OCI-LY7 (cell line): ENCODE data around the gene CENPQ. TPM values are rescaled to one million over a fixed set of nuclear protein-coding genes. Genes with fewer than 3 reads are reported as not detected.

Experiments used
- BruUV-seq: library from RNA; stranded (reverse); fragments of 400-500 nt; replicated peaks from 2 replicates; lab custom pipeline; 2021; lab: Mats Ljungman, UMichigan
- CTCF ChIA-PET: fragments of 300-600 bp; sonication (Branson Sonifier 250); formaldehyde crosslinking; loops from one replicate; lab custom pipeline; 2022; ENCODE audit warnings: antibody characterized with exemption; ENCODE audit not compliant: unreplicated experiment; lab: Charles Lee
- POLR2A ChIA-PET: fragments of 300-600 bp; sonication (Branson Sonifier 250); formaldehyde crosslinking; loops from one replicate; lab custom pipeline; 2022; ENCODE audit warnings: antibody characterized with exemption; lab: Charles Lee
- DNase-seq: peaks from one replicate; pipeline ENCODE4 v3.0.0-alpha.2; 2015; ENCODE audit warnings: low spot score
- H2AFZ ChIP-seq: fragments of 200-600 bp; sonication (generic), shearing (Covaris generic); 2 replicates; pipeline ENCODE4 v1.6.1; 2014; ENCODE audit warnings: mild to moderate bottlenecking, antibody characterized with exemption, low read length, moderate library complexity
- H3K27ac ChIP-seq: fragments of 200-600 bp; sonication (generic); 2 replicates; pipeline ENCODE4 v1.5.1; 2014; ENCODE audit warnings: mixed run types, low read depth, mild to moderate bottlenecking, moderate library complexity, low read length, inconsistent platforms; ENCODE audit not compliant: poor library complexity, severe bottlenecking
- H3K36me3 ChIP-seq: fragments of 200-600 bp; sonication (generic); 2 replicates; pipeline ENCODE4 v1.6.1; 2014; ENCODE audit warnings: mild to moderate bottlenecking, antibody characterized with exemption, low read length, moderate library complexity, mixed read lengths; ENCODE audit not compliant: insufficient read depth
- H3K4me1 ChIP-seq: fragments of 200-600 bp; sonication (generic); 2 replicates; pipeline ENCODE4 v1.5.1; 2014; ENCODE audit warnings: mild to moderate bottlenecking, low read length; ENCODE audit not compliant: insufficient read depth, poor library complexity, severe bottlenecking
- H3K4me2 ChIP-seq: fragments of 200-600 bp; sonication (generic); 2 replicates; pipeline ENCODE4 v1.6.1; 2014; ENCODE audit warnings: mild to moderate bottlenecking, low read length
- H3K4me3 ChIP-seq: fragments of 200-600 bp; sonication (generic); 2 replicates; pipeline ENCODE4 v1.5.1; 2014; ENCODE audit warnings: mild to moderate bottlenecking, low read depth, low read length; ENCODE audit not compliant: poor library complexity, severe bottlenecking
- H3K79me2 ChIP-seq: fragments of 200-600 bp; sonication (generic); 2 replicates; pipeline ENCODE4 v1.6.1; 2016; ENCODE audit warnings: low read depth, mild to moderate bottlenecking, low read length, moderate library complexity, mixed read lengths; ENCODE audit not compliant: insufficient read depth
- H3K9me2 ChIP-seq: fragments of 200-600 bp; sonication (generic); 2 replicates; pipeline ENCODE4 v1.6.1; 2016; ENCODE audit warnings: mild to moderate bottlenecking, low read length, mixed read lengths; ENCODE audit not compliant: insufficient read depth
- H3K9me3 ChIP-seq: fragments of 200-600 bp; sonication (generic); 2 replicates; pipeline ENCODE4 v1.6.1; 2014; ENCODE audit warnings: mild to moderate bottlenecking, mixed run types, low read length, mixed read lengths
- H4K20me1 ChIP-seq: fragments of 200-600 bp; sonication (generic); 2 replicates; pipeline ENCODE4 v1.6.1; 2014; ENCODE audit warnings: mild to moderate bottlenecking, antibody characterized with exemption, low read length, moderate library complexity, mixed read lengths; ENCODE audit not compliant: insufficient read depth
- CTCF ChIP-seq: fragments of 200-600 bp; sonication (generic); conservative IDR thresholded peaks from 2 replicates; pipeline ENCODE4 v1.5.1; 2014; ENCODE audit warnings: mild to moderate bottlenecking, antibody characterized with exemption, low read length, moderate library complexity, mixed read lengths
- EZH2phosphoT487 ChIP-seq: fragments of 200-600 bp; sonication (generic); IDR thresholded peaks from 2 replicates; pipeline ENCODE4 v1.6.1; 2018; ENCODE audit warnings: low read depth, borderline replicate concordance, mild to moderate bottlenecking, mixed run types, antibody characterized with exemption, low read length, moderate library complexity, mixed read lengths
- intact Hi-C: fragments of 100-400 bp; cut with micrococcal nuclease; formaldehyde crosslinking; loops from one replicate; pipeline ENCODE4 v1.10.0; 2022; ENCODE audit not compliant: unreplicated experiment
- total RNA-seq, 2 experiments: library from RNA; depleted of rRNA in 1 of 2; stranded (reverse); fragments of >200 nt in 1 of 2; shearing (Covaris generic) in 1 of 2; gene quantifications; 2 replicates each; pipeline ENCODE4 v1.2.3, GENCODE V29; 2014 to 2022

The CENPQ gene
- total RNA-seq, 2 experiments from 2014 or later = 7.4 to 10.4 TPM

GRCh38 chr6:49531774-49532569 is 68.8 kb downstream of the CENPQ start:
- no peaks in the 10 kb centered on the region for H4K20me1 ChIP-seq
- ChIA-PET CTCF (no interaction called here), POLR2A (interaction anchor here (0.6 to 1.6 kb wide), 4 partner anchors 11 to 238 kb away, joined by 3 to 6 read pairs (median 4); no protein-coding TSS in a partner anchor)
- no peak overlapping the region for H3K4me2 ChIP-seq
- H3K79me2 ChIP-seq = no peaks in the 10 kb centered on the region
- TF ChIP-seq CTCF (peak; percentile 100), EZH2phosphoT487 (no peak)
- no peak overlapping the region for H3K27ac ChIP-seq
- DNase-seq = peak; percentile 71
- BruUV-seq = no TSS peak
- no peaks in the 10 kb centered on the region for H3K9me2 ChIP-seq
- no peaks in the 10 kb centered on the region for H3K4me1 ChIP-seq
- peak overlapping the region; percentile 49; the same call in 1 of the 2 replicates for H2AFZ ChIP-seq
- intact Hi-C loops = loop anchor here (1.0 to 2.0 kb wide), 2 partner anchors 75 to 317 kb away; no protein-coding TSS in a partner anchor
- H3K4me3 ChIP-seq = no peak overlapping the region
- H3K36me3 ChIP-seq = no peaks in the 10 kb centered on the region
- H3K9me3 ChIP-seq = no peaks in the 10 kb centered on the region

GRCh38 chr6:49535795-49536194 is 72.6 kb downstream of the CENPQ start:
- BruUV-seq = no TSS peak
- TF ChIP-seq CTCF (no peak), EZH2phosphoT487 (no peak)
- H2AFZ ChIP-seq = no peak overlapping the region
- no peaks in the 10 kb centered on the region for H3K9me2 ChIP-seq
- H4K20me1 ChIP-seq = no peaks in the 10 kb centered on the region
- CTCF ChIA-PET = no interaction called here
- H3K4me3 ChIP-seq = no peak overlapping the region
- POLR2A ChIA-PET = no interaction called here
- H3K79me2 ChIP-seq = no peaks in the 10 kb centered on the region
- H3K4me2 ChIP-seq = no peak overlapping the region
- intact Hi-C loops = no loop called here
- no peak overlapping the region for H3K27ac ChIP-seq
- no peaks in the 10 kb centered on the region for H3K9me3 ChIP-seq
- no peak for DNase-seq
- H3K4me1 ChIP-seq = no peaks in the 10 kb centered on the region
- no peaks in the 10 kb centered on the region for H3K36me3 ChIP-seq

- Histone ChIP-seq H3K4me1 (no peaks in the 10 kb centered on the region), H3K79me2 (no peaks in the 10 kb centered on the region), H3K4me2 (no peak overlapping the region), H3K36me3 (no peaks in the 10 kb centered on the region), H2AFZ (no peak overlapping the region), H3K4me3 (no peak overlapping the region), H3K9me2 (no peaks in the 10 kb centered on the region), H4K20me1 (no peaks in the 10 kb centered on the region), H3K27ac (no peak overlapping the region), H3K9me3 (no peaks in the 10 kb centered on the region)
- ChIA-PET CTCF (no interaction called here), POLR2A (no interaction called here)
- TF ChIP-seq CTCF (no peak), EZH2phosphoT487 (no peak)
- no TSS peak for BruUV-seq
- intact Hi-C loops = no loop called here
- no peak for DNase-seq
Observed at GRCh38 chr6:49539102-49539501, 75.9 kb downstream of the CENPQ start.
